22Rv1 (cell line): ENCODE results near the gene NAA38.

Source experiments
- H3K27ac ChIP-seq: fragments of 450-650 bp; 2 replicates; pipeline ENCODE4 v1.5.1; 2017
- ZFX ChIP-seq: fragments of 450-650 bp; IDR thresholded peaks from 2 replicates; pipeline ENCODE4 v1.6.1; 2017; ENCODE audit warnings: antibody characterized with exemption, borderline replicate concordance
- TF ChIP-seq, protein P1 (sequence below): fragments of 450-650 bp; IDR thresholded peaks from 2 replicates; pipeline ENCODE4 v1.5.1; 2017; ENCODE audit warnings: mild to moderate bottlenecking

Gene NAA38

DNA sequence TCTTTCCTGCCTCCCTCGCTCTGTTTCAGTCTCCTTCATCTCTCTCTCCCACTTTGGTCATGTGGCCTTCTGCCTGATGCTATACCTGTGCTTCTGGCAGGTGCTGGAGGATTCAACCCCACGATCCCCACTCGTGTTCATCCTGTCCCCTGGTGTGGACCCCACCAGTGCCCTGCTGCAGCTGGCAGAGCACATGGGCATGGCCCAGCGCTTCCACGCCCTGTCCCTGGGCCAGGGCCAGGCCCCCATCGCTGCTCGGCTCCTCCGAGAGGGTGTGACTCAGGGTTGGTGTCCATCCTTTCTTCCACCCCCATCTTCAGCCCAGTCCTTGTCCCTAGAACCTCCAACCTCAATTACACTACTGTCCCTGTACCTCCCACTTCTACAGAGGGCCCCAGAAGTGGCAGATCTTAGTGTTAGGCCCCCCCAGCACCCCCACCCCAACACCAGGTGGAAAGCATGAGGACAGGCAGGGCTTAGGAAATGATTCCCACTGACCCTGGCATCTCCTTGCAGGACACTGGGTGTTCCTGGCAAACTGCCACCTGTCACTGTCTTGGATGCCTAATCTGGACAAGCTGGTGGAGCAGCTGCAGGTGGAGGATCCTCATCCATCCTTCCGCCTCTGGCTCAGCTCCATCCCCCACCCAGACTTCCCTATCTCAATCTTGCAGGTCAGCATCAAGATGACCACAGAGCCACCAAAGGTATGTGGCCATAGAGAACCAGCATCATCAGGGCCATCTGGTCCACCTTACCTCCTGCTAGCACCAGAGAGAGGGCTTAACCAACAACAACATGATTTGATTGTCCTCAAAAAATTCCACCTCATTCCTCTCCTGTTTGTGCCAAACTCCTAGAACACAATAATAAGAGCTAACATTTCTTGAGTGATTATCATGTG lies 33.1 kb downstream of the NAA38 start:
- TF ChIP-seq ZFX: no peak
- TF ChIP-seq, protein P1, sequence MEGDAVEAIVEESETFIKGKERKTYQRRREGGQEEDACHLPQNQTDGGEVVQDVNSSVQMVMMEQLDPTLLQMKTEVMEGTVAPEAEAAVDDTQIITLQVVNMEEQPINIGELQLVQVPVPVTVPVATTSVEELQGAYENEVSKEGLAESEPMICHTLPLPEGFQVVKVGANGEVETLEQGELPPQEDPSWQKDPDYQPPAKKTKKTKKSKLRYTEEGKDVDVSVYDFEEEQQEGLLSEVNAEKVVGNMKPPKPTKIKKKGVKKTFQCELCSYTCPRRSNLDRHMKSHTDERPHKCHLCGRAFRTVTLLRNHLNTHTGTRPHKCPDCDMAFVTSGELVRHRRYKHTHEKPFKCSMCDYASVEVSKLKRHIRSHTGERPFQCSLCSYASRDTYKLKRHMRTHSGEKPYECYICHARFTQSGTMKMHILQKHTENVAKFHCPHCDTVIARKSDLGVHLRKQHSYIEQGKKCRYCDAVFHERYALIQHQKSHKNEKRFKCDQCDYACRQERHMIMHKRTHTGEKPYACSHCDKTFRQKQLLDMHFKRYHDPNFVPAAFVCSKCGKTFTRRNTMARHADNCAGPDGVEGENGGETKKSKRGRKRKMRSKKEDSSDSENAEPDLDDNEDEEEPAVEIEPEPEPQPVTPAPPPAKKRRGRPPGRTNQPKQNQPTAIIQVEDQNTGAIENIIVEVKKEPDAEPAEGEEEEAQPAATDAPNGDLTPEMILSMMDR: no peak
- no peak overlapping the region for H3K27ac ChIP-seq

GRCh38 chr17:7823581-7824001 lies 33.8 kb downstream of the NAA38 start:
- H3K27ac ChIP-seq: no peak overlapping the region
- TF ChIP-seq ZFX: no peak
- TF ChIP-seq, protein P1: no peak

DNA sequence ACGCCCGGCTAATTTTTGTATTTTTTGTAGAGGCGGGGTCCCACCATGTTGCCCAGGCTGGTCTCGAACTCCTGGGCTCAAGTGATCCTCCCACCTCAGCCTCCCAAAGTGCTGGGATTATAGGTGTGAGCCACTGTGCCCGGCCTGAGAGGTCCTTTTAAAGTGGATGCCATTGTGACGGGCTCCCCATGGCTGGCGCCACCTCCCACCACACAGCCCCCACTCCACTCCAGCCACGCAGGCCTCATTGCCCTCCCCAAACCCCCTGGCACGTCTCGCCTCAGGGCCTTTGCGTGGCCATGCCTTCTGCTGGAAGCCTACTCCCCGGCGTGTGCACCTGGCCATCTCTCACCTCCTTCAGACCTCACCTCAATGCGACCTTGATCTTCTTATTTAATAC lies 35.2 kb downstream of the NAA38 start:
- no peak for TF ChIP-seq ZFX
- TF ChIP-seq, protein P1: no peak
- no peak overlapping the region for H3K27ac ChIP-seq

- no peak overlapping the region for H3K27ac ChIP-seq
- TF ChIP-seq, protein P1: no peak
- no peak for TF ChIP-seq ZFX
Observed at GRCh38 chr17:7820231-7820630, 37.1 kb downstream of the NAA38 start.

DNA sequence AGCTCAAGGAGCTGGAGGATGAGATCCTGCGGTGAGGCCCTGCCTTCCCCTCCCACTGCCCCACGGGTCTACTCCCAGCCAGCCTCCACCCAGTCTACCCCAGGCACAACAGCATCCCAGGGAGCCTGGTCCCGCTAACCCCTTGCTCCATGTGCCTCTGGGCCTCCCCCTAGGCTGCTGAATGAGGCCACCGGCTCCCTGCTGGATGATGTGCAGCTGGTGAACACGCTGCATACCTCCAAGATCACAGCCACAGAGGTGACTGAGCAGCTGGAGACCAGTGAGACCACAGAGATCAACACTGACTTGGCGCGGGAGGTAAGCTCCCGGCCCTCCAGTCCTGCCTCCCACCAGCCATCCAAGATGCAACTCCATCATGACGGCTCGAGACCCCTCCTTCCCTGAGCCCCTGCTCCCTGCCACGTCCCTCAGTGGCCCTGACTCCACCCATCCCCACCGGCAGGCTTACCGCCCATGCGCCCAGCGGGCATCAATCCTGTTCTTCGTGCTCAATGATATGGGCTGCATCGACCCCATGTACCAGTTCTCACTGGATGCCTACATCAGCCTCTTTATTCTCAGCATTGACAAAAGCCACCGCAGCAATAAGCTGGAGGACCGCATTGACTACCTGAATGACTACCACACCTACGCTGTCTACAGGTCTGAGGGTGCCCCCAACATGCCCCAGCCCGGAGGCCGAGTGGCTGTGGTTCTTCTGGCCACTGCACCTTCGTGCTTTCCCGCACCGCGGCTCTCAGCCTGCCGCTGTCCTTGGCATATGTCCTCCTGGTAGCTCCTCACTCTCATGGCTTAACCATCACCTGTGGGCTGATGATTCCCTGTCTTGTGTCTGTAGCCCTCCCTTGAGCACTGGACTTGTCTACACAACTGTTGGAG lies 38.4 kb downstream of the NAA38 start:
- no peak for TF ChIP-seq ZFX
- no peak overlapping the region for H3K27ac ChIP-seq

- H3K27ac ChIP-seq: no peak overlapping the region
- TF ChIP-seq ZFX: no peak
- TF ChIP-seq, protein P1: no peak
Observed at GRCh38 chr17:7818026-7818425, 39.3 kb downstream of the NAA38 start.

DNA sequence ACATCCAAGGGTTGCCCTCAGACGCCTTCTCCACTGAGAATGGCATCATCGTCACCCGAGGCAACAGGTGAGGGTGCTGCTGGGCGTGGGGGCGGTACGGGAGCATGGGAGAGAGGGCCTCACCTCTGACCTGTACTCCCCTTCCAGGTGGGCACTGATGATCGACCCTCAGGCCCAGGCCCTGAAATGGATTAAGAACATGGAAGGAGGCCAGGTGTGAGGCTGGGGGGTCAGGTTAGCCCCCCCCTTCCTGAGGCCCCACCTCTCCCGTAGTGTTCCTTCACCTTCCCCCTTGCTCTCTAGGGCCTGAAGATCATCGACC lies 39.8 kb downstream of the NAA38 start:
- H3K27ac ChIP-seq: no peak overlapping the region
- TF ChIP-seq ZFX: no peak
- TF ChIP-seq, protein P1: no peak
